Erythroblast (primary cell): ENCODE results near the gene CRB1.

Source experiments
- GATA1 ChIP-seq: IDR thresholded peaks from 2 replicates; pipeline ENCODE4 v1.6.1; 2011; ENCODE audit warnings: low read depth, mild to moderate bottlenecking, control low read depth, low read length, moderate library complexity
- POLR2A ChIP-seq: IDR thresholded peaks from 2 replicates; pipeline ENCODE4 v1.6.1; 2011; ENCODE audit warnings: mild to moderate bottlenecking, low read length

DNA sequence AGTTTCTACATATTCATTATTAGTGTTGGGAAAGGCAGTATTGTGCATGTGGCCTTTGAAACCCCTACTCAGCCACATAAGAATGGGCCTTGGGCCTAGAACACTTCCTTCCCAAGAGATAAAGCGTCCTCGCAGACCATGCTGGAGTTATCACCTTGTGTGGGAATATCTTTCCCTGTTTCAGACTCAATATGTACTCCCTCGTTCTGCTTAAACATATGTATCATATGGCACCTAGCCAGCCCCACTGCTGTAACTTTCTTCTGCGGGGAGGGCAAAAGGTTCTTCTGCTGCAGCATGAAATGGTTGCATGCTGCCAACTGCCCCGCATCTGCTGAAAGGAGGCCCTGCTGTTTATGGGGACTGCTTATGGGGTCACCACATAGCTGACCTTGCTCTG is 92.0 kb downstream of the CRB1 start:
- TF ChIP-seq POLR2A, result no peak
- no peak for TF ChIP-seq GATA1
